Adrenal gland (tissue), 5 donors: Measurements from ENCODE around the gene HCRTR2.

Source experiments
- POLR2A ChIP-seq, 2 donors: fragments of 450-650 bp; IDR thresholded peaks; one replicate each; pipeline ENCODE4 v1.6.1; 2017; ENCODE audit warnings: antibody characterized with exemption in 2 of 2, mild to moderate bottlenecking in 2 of 2, moderate library complexity in 1 of 2
- TF ChIP-seq, protein P1 (sequence below), 6 experiments: fragments of 450-650 bp in 4 of 6; fragments of 200-600 bp in 2 of 6; sonication (generic) in 1 of 6; IDR thresholded peaks; 1 replicate in 5 of 6; 2 replicates in 1 of 6; pipeline versions ENCODE4 v1.5.1 to v1.8.0; 2016 to 2021; ENCODE audit warnings: antibody characterized with exemption in 6 of 6, mild to moderate bottlenecking in 2 of 6, moderate library complexity in 1 of 6
- donor health status: DM: no; HTN: no; CAD: no.

DNA sequence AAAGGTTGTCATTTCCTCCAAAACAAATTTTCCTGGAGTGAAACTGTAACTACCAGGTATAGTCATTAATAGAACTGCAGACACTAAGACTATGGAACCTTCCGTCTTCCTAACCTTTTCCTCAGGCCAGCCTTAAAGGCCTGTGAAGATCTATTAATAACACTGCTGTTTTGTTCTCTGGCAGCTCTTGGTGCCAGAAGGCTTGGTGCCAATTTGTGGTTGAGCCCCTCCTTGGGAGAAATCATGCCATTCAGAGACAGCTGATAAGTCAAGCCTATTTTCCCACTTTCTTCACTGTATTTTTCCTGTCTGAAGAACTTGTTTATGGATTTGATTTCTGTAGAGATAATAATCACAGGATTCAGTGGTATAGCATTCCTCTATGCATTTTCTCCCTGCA is 64.8 kb downstream of the HCRTR2 start:
- TF ChIP-seq, protein P1, sequence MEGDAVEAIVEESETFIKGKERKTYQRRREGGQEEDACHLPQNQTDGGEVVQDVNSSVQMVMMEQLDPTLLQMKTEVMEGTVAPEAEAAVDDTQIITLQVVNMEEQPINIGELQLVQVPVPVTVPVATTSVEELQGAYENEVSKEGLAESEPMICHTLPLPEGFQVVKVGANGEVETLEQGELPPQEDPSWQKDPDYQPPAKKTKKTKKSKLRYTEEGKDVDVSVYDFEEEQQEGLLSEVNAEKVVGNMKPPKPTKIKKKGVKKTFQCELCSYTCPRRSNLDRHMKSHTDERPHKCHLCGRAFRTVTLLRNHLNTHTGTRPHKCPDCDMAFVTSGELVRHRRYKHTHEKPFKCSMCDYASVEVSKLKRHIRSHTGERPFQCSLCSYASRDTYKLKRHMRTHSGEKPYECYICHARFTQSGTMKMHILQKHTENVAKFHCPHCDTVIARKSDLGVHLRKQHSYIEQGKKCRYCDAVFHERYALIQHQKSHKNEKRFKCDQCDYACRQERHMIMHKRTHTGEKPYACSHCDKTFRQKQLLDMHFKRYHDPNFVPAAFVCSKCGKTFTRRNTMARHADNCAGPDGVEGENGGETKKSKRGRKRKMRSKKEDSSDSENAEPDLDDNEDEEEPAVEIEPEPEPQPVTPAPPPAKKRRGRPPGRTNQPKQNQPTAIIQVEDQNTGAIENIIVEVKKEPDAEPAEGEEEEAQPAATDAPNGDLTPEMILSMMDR (IDR thresholded peaks at IDR 0.05): no peak
- no peak for TF ChIP-seq POLR2A (IDR thresholded peaks at IDR 0.05)
